HG03060 (cell line): Measurements from ENCODE around the gene SPAG16.

Experiments used
- ATAC-seq: cut with Tn5 transposase; IDR thresholded peaks from one replicate; pipeline ENCODE4 v1.9.1; 2021; ENCODE audit warnings: low read depth, moderate number of reproducible peaks; ENCODE audit not compliant: unreplicated experiment

The SPAG16 gene

GRCh38 chr2:214410918-214411554 lies 1126.8 kb downstream of the SPAG16 start, which contains the start of gene VWC2L:
Gene VWC2L, plus strand, starts transcription at chr2:214411054. Its CDS starts 3,140 bp downstream, at chr2:214414194.
- ATAC-seq = no peak

GRCh38 chr2:214412679-214413078 lies 1128.4 kb downstream of the SPAG16 start:
- no peak for ATAC-seq

GRCh38 chr2:214436470-214436869 lies 1152.2 kb downstream of the SPAG16 start:
- ATAC-seq = no peak

- ATAC-seq = no peak
These were observed 1166.0 kb downstream of the SPAG16 start for GRCh38 chr2:214450118-214450894.

GRCh38 chr2:214451516-214452275 lies 1167.4 kb downstream of the SPAG16 start:
- ATAC-seq = no peak
